ENCODE data around the gene MACROD1.
"Not testable (repeated sequence)": the region's sequence is repeated elsewhere in the genome, so short reads cannot be mapped to it uniquely, and the experiment has no call there.

MACROD1 gene

DNA sequence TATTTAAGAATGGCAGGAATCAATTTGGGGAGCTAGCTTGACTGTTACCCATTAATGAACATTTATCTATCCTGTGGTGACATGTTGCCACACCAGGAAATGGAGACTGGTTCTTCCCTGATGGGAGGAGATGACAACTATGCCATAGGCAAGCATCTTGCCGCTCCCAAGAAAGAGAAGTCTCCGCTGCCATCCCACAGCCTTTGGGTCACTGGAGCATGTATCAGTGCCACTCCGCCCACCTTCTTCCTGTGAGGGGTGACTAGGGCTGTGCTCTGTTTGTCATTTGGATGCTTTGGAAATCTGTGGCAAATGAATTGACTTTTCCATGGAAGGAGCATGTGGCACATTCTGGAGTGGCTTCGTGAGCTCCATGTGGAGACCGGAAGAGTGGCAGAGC is 26.5 kb upstream of the MACROD1 start:
- no peak for DNase-seq
- in situ Hi-C loops (cut with HindIII; ENCODE audit: low pct_ligation_motif_present, low pct_unique_long_range_greater_than_20kb, low sequenced_read_pairs): no loop called here

DNA sequence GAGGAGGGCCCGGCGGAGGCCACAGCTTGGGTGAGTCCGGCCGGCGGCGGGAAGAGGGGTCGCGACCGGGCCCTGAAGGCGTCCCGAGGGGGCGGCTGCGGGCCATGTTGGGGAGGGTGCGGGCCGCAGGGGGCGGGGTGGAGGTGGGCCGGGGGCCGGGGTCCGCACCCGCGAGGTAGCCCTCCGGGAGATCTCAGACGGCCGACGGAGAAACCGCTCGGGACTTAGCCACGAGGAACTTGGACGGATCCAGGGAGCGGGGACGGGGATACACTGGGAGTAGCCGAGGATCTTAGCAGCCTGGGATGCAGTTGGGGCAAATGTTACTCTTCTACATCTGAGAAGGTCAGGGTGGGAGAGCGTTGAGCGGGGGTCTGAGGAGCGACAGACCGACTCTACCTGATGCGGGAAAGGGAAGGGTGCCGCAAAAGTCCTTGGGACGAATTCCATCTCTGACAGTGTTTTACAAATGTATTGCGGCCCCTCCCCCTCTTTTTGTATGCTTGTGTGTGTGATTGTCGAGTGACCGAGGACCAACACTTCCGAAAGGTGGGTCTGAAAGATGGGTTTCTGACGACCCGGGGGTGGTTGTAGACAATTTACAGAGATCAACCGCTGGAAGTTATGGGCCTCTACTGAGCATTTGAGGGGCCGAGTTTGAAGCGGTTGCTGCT is 20.7 kb upstream of the MACROD1 start:
- in situ Hi-C loops (cut with HindIII; ENCODE audit: low pct_ligation_motif_present, low pct_unique_long_range_greater_than_20kb, low sequenced_read_pairs): no loop called here
- no peak for DNase-seq

DNA sequence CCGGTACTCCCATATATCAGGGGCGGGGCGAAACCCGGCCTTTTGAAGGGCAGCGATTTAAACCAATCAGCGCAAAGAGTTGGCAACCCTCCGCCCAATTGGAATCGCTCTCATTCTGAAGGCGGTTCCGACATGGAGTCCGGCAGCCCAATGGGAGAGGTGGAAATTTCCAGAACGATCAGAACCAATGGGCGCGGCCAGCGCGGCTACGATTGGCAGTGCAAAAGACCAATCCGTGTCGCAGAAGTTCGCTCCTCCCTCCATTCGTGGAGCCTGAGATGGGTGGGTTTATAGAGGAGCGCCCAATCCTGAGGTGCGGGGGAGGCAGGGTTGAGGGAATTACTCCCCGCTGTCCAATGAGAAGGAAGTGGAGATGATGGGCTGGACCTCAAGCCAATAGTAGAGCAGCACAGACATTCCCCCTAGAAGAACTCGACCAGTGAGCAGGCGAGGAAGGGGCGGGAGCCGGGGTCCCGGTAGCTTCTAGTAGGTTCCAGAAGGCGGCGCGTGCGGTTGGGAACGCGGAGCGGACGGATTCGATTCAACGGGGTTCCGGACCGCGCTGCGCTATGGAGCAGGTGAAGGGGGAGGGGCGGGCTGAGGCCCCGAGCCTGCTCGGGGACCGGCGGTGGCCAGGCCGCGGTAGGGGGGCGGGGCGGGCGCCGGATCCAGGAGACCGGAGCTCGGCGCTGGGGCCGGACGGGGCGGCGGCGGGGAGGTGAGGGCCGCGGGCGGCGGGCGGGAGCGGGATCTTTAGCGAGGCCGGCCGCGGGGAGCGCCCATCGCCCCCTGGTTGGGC is 20.0 kb upstream of the MACROD1 start, which contains the start of gene STIP1:
Gene STIP1, plus strand, starts transcription at position 479 of the 799 bp plus-strand sequence. Its CDS starts 91 bp downstream, at position 570.
- in situ Hi-C loops (cut with HindIII; ENCODE audit: low pct_ligation_motif_present, low pct_unique_long_range_greater_than_20kb, low sequenced_read_pairs): no loop called here
- DNase-seq: peak; percentile 99

GRCh38 chr11:64185175-64185692 is 19.3 kb upstream of the MACROD1 start:
- peak; percentile 80 for DNase-seq
- in situ Hi-C loops (cut with HindIII; ENCODE audit: low pct_ligation_motif_present, low pct_unique_long_range_greater_than_20kb, low sequenced_read_pairs): no loop called here

DNA sequence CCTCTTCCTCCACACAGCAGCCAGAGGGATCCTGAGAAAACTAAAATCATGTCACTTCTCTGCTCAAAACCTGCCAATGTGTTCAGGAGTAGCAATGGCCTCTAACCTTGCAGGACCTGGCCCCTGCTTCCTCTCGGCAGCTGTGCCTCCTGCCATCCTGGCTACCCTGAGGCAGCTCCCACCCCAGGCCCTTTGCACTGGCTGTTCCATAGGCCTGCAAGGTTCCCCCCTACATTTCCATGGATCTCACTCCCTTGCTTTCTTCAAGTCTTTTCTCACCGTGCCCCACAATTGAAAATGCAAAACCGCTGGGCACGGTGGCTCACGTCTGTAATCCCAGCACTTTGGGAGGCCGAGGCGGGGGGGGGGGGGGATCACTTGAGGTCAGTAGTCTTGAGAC is 18.0 kb upstream of the MACROD1 start:
- no peak for DNase-seq
- in situ Hi-C loops (cut with HindIII; ENCODE audit: low pct_ligation_motif_present, low pct_unique_long_range_greater_than_20kb, low sequenced_read_pairs): no loop called here

DNA sequence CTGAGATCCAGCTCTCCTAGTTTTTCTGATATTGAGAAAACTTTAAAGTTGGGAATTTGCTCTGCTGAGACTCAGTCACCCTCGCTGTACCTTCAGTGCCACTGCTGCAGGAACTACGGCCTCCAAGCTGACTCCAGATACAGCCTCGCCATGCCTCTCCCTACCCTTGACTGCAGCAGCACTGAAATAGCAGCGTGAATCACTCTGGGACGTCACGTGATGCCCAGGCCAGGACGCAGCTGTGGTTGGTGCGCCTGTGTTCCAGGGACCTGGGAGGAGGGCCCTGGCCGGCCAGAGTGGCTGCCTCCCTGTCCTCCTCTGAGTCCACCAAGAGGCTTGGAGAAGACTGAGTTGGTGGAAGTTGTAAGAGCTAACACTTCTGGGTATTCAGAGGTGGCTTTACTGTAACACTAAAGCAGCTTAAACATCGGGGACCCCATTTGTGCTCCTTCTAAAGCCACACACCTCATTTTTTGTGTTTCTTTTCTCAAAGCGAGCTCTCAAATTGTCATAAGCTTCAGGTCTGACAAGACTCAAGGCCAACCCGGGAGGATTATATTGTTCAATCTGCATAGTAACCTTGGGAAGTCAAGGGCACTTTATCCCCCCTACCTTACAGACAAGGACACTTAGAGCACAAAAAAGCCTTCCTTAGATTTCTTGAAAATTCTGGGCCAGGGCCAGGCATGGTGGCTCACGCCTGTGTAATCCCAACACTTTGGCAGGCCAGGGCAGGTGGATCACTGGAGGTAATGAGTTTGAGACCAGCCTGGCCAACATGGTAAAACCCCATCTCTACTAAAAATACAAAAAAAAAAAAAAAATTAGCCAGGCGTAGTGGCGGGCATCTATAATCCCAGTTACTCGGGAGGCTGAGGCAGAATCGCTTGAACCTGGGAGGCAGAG is 15.8 kb upstream of the MACROD1 start:
- in situ Hi-C loops (cut with HindIII; ENCODE audit: low pct_ligation_motif_present, low pct_unique_long_range_greater_than_20kb, low sequenced_read_pairs): no loop called here
- peak; percentile 88 for DNase-seq

- in situ Hi-C loops (cut with HindIII; ENCODE audit: low pct_ligation_motif_present, low pct_unique_long_range_greater_than_20kb, low sequenced_read_pairs): no loop called here
- DNase-seq: no peak
These were observed 15.0 kb upstream of the MACROD1 start for GRCh38 chr11:64180891-64181290.

GRCh38 chr11:64178951-64179639 is 13.2 kb upstream of the MACROD1 start:
- in situ Hi-C loops (cut with HindIII; ENCODE audit: low pct_ligation_motif_present, low pct_unique_long_range_greater_than_20kb, low sequenced_read_pairs): no loop called here
- no peak for DNase-seq

DNA sequence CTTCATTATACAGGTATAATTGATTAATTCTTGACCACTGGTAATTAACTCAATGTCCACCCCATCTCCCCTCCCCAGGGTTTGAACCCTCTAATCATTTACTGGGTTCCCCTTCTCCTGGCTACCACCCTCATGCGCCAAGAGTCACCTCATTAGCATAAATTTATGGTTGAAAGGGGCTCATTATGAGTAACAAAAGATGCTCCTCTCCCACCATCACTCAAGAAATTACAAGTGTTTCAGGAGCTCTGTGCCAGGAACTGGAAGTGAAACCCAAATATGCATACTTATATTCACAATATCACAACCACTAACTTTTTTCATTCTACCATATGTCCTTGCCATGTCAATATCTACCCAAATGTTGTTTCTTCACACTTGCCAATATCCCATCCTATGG is 12.3 kb upstream of the MACROD1 start:
- no peak for DNase-seq
- in situ Hi-C loops (cut with HindIII; ENCODE audit: low pct_ligation_motif_present, low pct_unique_long_range_greater_than_20kb, low sequenced_read_pairs): no loop called here

- in situ Hi-C loops (cut with HindIII; ENCODE audit: low pct_ligation_motif_present, low pct_unique_long_range_greater_than_20kb, low sequenced_read_pairs): no loop called here
- DNase-seq: no peak
These were observed 10.8 kb upstream of the MACROD1 start for GRCh38 chr11:64176751-64177150.

DNA sequence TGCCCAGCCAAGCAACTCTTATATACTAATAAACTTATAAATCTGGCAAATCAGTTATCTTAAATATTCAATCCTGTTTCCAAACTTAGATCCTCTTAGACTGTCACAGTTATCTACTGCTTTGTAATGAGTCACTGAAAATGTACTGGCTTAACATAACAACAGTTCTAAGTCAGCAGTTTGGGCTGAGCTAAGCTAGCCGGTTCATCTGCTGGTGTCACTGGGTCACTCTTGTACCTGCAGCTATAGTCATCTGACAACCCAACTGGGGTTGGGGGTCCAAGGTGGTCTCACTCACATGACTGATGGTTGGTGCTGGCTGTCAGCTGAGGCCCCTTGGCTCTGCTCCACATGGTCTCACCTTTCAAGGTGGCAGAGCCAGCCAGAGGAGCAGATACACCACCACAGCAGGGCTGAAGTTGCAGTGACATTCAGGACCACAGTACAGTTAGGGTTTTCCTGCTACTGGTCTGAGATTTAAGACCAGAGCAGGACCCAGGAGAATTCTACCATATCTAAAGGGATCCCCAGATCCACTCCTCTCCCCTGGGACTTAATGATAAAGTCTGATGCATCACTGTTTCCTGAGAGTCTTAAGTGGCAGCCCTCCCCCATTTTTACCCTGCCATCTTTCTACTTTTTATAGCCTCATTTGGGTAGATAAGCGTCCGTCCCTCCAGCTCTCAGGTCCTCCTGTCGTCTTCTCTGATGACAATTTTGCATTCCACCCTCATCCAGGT is 7.9 kb upstream of the MACROD1 start:
- in situ Hi-C loops (cut with HindIII; ENCODE audit: low pct_ligation_motif_present, low pct_unique_long_range_greater_than_20kb, low sequenced_read_pairs): no loop called here
- DNase-seq: peak; percentile 63

DNA sequence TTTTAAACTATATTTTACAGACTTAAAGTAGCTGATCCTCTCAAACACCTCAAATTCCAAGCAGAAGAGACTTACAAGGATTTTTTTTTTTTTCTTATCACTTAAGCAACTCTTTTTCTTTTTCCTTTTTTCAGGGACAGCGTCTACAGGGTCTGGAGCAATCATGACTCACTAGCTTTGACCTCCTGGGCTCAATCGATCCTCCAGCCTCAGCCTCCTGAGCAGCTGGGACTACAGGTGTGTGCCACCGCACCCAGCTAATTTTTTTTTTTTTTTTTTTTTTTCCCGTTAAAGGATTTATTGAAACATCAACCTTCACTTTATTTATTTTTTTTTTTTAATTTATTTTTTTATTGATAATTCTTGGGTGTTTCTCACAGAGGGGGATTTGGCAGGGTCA is 4.5 kb upstream of the MACROD1 start:
- in situ Hi-C loops (cut with HindIII; ENCODE audit: low pct_ligation_motif_present, low pct_unique_long_range_greater_than_20kb, low sequenced_read_pairs): no loop called here
- no peak for DNase-seq

DNA sequence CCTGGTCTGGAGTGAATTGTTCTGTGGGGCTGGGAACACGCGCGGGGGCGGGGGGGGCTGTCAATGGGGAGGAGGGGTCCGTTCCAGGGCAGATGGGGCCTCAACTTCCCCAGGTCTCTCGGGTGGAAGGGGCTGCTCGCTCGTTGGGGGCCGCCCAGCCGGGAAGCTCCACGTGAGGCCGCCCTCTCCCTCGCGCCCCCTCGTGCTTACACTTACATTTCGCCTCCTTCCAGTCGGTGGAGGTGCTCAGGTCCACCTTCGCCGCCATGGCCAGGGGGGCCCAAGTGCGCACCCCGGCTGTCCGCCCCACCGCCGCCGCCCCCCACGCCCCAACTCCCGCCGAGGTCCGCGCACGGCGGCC is 452 bp downstream of the MACROD1 start:
- DNase-seq: peak; percentile 19
- in situ Hi-C loops (cut with HindIII; ENCODE audit: low pct_ligation_motif_present, low pct_unique_long_range_greater_than_20kb, low sequenced_read_pairs): no loop called here

GRCh38 chr11:64164392-64165312 is 1.3 kb downstream of the MACROD1 start:
- in situ Hi-C loops (cut with HindIII; ENCODE audit: low pct_ligation_motif_present, low pct_unique_long_range_greater_than_20kb, low sequenced_read_pairs): no loop called here
- DNase-seq: no peak

GRCh38 chr11:64163951-64164350 is 2.0 kb downstream of the MACROD1 start:
- DNase-seq: no peak
- in situ Hi-C loops (cut with HindIII; ENCODE audit: low pct_ligation_motif_present, low pct_unique_long_range_greater_than_20kb, low sequenced_read_pairs): no loop called here

DNA sequence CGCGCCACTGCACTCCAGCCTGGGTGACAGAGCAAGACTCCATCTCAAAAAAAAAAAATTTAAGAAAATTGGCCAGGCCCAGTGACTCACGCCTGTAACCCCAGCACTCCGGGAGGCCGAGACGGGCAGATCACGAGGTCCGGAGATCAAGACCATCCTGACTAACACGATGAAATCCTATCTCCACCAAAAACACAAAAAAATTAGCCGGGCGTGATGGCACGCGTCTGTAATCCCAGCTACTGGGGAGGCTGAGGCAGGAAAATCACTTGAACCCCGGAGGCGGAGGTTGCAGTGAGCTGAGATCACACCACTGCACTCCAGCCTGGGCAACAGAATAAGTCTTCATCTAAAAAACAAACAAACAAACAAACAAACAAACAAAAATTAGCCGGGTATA is 3.1 kb downstream of the MACROD1 start:
- DNase-seq; in situ Hi-C loops (cut with HindIII; ENCODE audit: low pct_ligation_motif_present, low pct_unique_long_range_greater_than_20kb, low sequenced_read_pairs): not testable (repeated sequence)

DNA sequence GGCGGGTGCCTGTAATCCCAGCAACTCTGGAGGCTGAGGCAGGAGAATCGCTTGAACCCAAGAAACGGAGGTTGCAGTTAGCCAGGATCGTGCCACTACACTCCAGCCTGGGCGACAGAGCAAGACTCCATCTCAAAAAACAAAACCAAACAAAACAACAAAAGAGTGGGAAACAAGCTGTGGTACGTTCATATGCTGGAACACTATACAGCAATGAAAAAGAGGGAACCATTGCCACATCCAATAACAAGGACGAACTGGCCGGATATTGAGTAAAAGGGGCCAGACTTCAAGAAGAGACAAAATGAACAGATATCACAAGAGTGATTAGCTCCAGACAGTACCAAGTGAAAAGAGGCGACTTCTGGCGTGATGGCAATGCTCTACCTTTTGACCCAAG is 4.9 kb downstream of the MACROD1 start:
- in situ Hi-C loops (cut with HindIII; ENCODE audit: low pct_ligation_motif_present, low pct_unique_long_range_greater_than_20kb, low sequenced_read_pairs): no loop called here
- DNase-seq: no peak

Data from ACHN (cell line).